ENCODE measurements around the gene IGF1R.

Gene IGF1R

GRCh38 chr15:98740963-98741362 lies 92.6 kb downstream of the IGF1R start:
- DNase-seq (ENCODE audit: low read depth), result no peak
- no peak overlapping the region for H3K4me3 ChIP-seq (ENCODE audit: low read depth, low read length)
- TF ChIP-seq CTCF (IDR thresholded peaks at IDR 0.05; ENCODE audit: low read depth, low read length, missing control alignments), result no peak

- DNase-seq (ENCODE audit: low read depth), result no peak
- TF ChIP-seq CTCF (IDR thresholded peaks at IDR 0.05; ENCODE audit: low read depth, low read length, missing control alignments), result no peak
- H3K4me3 ChIP-seq (ENCODE audit: low read depth, low read length), result no peak overlapping the region
Observed at GRCh38 chr15:98743177-98743576, 94.8 kb downstream of the IGF1R start.

GRCh38 chr15:98744506-98744905 lies 96.2 kb downstream of the IGF1R start:
- H3K4me3 ChIP-seq (ENCODE audit: low read depth, low read length), result no peak overlapping the region
- DNase-seq (ENCODE audit: low read depth), result no peak

GRCh38 chr15:98745179-98745578 lies 96.8 kb downstream of the IGF1R start:
- no peak for DNase-seq (ENCODE audit: low read depth)

More at GRCh38 chr15:98744506-98744905, 96.2 kb downstream of the IGF1R start:
- TF ChIP-seq CTCF (IDR thresholded peaks at IDR 0.05; ENCODE audit: low read depth, low read length, missing control alignments), result no peak

GRCh38 chr15:98745650-98746374 lies 97.5 kb downstream of the IGF1R start:
- no peak for TF ChIP-seq CTCF (IDR thresholded peaks at IDR 0.05; ENCODE audit: low read depth, low read length, missing control alignments)
- no peak for DNase-seq (ENCODE audit: low read depth)
- no peak overlapping the region for H3K4me3 ChIP-seq (ENCODE audit: low read depth, low read length)

More at GRCh38 chr15:98745179-98745578, 96.8 kb downstream of the IGF1R start:
- H3K4me3 ChIP-seq (ENCODE audit: low read depth, low read length), result no peak overlapping the region
- TF ChIP-seq CTCF (IDR thresholded peaks at IDR 0.05; ENCODE audit: low read depth, low read length, missing control alignments), result no peak

- no peak for TF ChIP-seq CTCF (IDR thresholded peaks at IDR 0.05; ENCODE audit: low read depth, low read length, missing control alignments)
- DNase-seq (ENCODE audit: low read depth), result no peak
- no peak overlapping the region for H3K4me3 ChIP-seq (ENCODE audit: low read depth, low read length)
Observed at GRCh38 chr15:98746375-98747155, 98.2 kb downstream of the IGF1R start.

Measured in GM12864 (cell line).